GM21529 (cell line): ENCODE data around the gene FERMT3.

ENCODE experiments used
- ATAC-seq: cut with Tn5 transposase; IDR thresholded peaks from one replicate; pipeline ENCODE4 v1.9.1; 2021; ENCODE audit not compliant: unreplicated experiment

Gene FERMT3

GRCh38 chr11:64247729-64248531, 41.4 kb downstream of the FERMT3 start:
- no peak for ATAC-seq

- ATAC-seq = no peak
Measured at GRCh38 chr11:64248578-64248977, 42.1 kb downstream of the FERMT3 start.

- ATAC-seq = no peak
Measured at GRCh38 chr11:64249038-64249437, 42.5 kb downstream of the FERMT3 start.

GRCh38 chr11:64249563-64250414, 43.3 kb downstream of the FERMT3 start:
- no peak for ATAC-seq

- ATAC-seq = no peak
Measured at GRCh38 chr11:64250415-64251015, 44.0 kb downstream of the FERMT3 start.

- peak; percentile 43 for ATAC-seq
Measured at GRCh38 chr11:64251016-64251752, 44.7 kb downstream of the FERMT3 start, which contains the start of gene PLCB3. Gene PLCB3 (plus strand): TSS chr11:64251530. CDS start chr11:64251650, 120 bp downstream.

GRCh38 chr11:64251753-64252002, 45.2 kb downstream of the FERMT3 start:
- no peak for ATAC-seq

GRCh38 chr11:64252003-64252872, 45.7 kb downstream of the FERMT3 start:
- ATAC-seq = no peak

- ATAC-seq = no peak
Measured at GRCh38 chr11:64253043-64253442, 46.5 kb downstream of the FERMT3 start.

GRCh38 chr11:64253481-64253880, 47.0 kb downstream of the FERMT3 start:
- no peak for ATAC-seq

- no peak for ATAC-seq
Measured at GRCh38 chr11:64254326-64254725, 47.8 kb downstream of the FERMT3 start.

- ATAC-seq = no peak
Measured at GRCh38 chr11:64255135-64256128, 48.9 kb downstream of the FERMT3 start.

- no peak for ATAC-seq
Measured at GRCh38 chr11:64256300-64256699, 49.8 kb downstream of the FERMT3 start.

GRCh38 chr11:64258356-64258755, 51.8 kb downstream of the FERMT3 start:
- no peak for ATAC-seq

- ATAC-seq = no peak
Measured at GRCh38 chr11:64258946-64259532, 52.5 kb downstream of the FERMT3 start.

- no peak for ATAC-seq
Measured at GRCh38 chr11:64259533-64260067, 53.1 kb downstream of the FERMT3 start.

GRCh38 chr11:64260147-64260708, 53.7 kb downstream of the FERMT3 start:
- ATAC-seq = no peak

GRCh38 chr11:64261556-64262080, 55.1 kb downstream of the FERMT3 start:
- no peak for ATAC-seq
